ENCODE data around the gene KRTAP5-2. TPM values are rescaled to one million over a fixed set of nuclear protein-coding genes. Genes with fewer than 3 reads are reported as not detected.
A peak's percentile ranks its signal among the peaks of the same experiment; 100 is the strongest.

Gene KRTAP5-2
- total and polyA plus RNA-seq, 2 of the 4 experiments (the other 2 are of a cell fraction), result not detected

GRCh38 chr11:1559111-1559951, 38.8 kb downstream of the KRTAP5-2 start:
- DNase-seq (peak; percentile 66), ATAC-seq (ENCODE audit: low read depth) (peak; percentile 56)
- peak overlapping the region; percentile 66; the same call in 1 of the 2 replicates for H3K18ac ChIP-seq (ENCODE audit: low read depth, low read length)
- ChIA-PET POLR2A (ENCODE audit: unreplicated experiment) (no interaction called here), CTCF (interaction anchor here (2.2 kb wide), 1 partner anchor 16 kb away, joined by 7 read pairs; no protein-coding TSS in a partner anchor)
- peak overlapping the region; percentile 92 for H2BK20ac ChIP-seq (ENCODE audit: low read depth, low read length)
- H2BK120ac ChIP-seq (ENCODE audit: low read depth, low read length), result peak overlapping the region; percentile 95
- H3K36me3 ChIP-seq (ENCODE audit: control insufficient read depth, insufficient read depth, low read length), result peaks cover 16% of the 10 kb centered on the region
- in situ Hi-C loops (cut with MboI; ENCODE audit: low sequenced_read_pairs) (no loop called here), dilution Hi-C loops (cut with HindIII; ENCODE audit: low sequenced_read_pairs, unreplicated experiment) (no loop called here), intact Hi-C loops (cut with micrococcal nuclease) (no loop called here)
- H3K4me3 ChIP-seq (ENCODE audit: insufficient read depth, low read depth, low read length), result no peak overlapping the region
- H3K23ac ChIP-seq (ENCODE audit: low read depth, low read length), result no peak overlapping the region
- peak overlapping the region; percentile 62; the same call in 1 of the 2 replicates for H3K27ac ChIP-seq (ENCODE audit: insufficient read depth, low read length)
- H3K27me3 ChIP-seq (ENCODE audit: control insufficient read depth, insufficient read depth, low read length), result no peaks in the 10 kb centered on the region
- peak overlapping the region; percentile 30 for H4K5ac ChIP-seq (ENCODE audit: low read depth, low read length)
- peak overlapping the region; percentile 51; the same call in 1 of the 2 replicates for H3K56ac ChIP-seq (ENCODE audit: extremely low read depth, insufficient read depth, low read length)
- peaks cover 19% of the 10 kb centered on the region for H3K9me1 ChIP-seq (ENCODE audit: insufficient read depth, low read length)
- peaks cover 24% of the 10 kb centered on the region for H4K20me1 ChIP-seq (ENCODE audit: insufficient read depth, low read length)
- no peaks in the 10 kb centered on the region for H3K9me3 ChIP-seq (ENCODE audit: control insufficient read depth, insufficient read depth, low read length)
- H2AK5ac ChIP-seq (ENCODE audit: low read depth, low read length), result peak overlapping the region; percentile 96
- peak overlapping the region; percentile 87 for H2AFZ ChIP-seq (replicated peaks; ENCODE audit: low read length, poor library complexity)
- H4K91ac ChIP-seq (ENCODE audit: insufficient read depth, low read depth, low read length), result peak overlapping the region; percentile 97
- H4K8ac ChIP-seq (ENCODE audit: low read depth in 2 of 2, low read length in 2 of 2), result peak overlapping the region; percentile 69 to 81; a peak in 3 of 4 replicates
- H2AK9ac ChIP-seq (replicated peaks; ENCODE audit: low read depth, low read length, poor library complexity), result peak overlapping the region; percentile 83
- no TSS peak for BruUV-seq (replicated peaks)
- peaks cover 24% of the 10 kb centered on the region for H3K4me1 ChIP-seq (ENCODE audit: control insufficient read depth, insufficient read depth, low read length)
- peak overlapping the region; percentile 94; the same call in 1 of the 3 replicates for H2BK15ac ChIP-seq (ENCODE audit: low read depth, low read length)
- no peak overlapping the region for H3K4me2 ChIP-seq (ENCODE audit: low read depth, low read length)
- TF ChIP-seq MXI1 (IDR thresholded peaks at IDR 0.05; ENCODE audit: borderline replicate concordance, low read depth, low read length) (0 out of 2 replicates have a peak, but pooled peaks have one; percentile 14), MAZ (IDR thresholded peaks at IDR 0.05; ENCODE audit: borderline replicate concordance, low read depth, low read length) (peak; percentile 51; the same call in 1 of the 2 replicates), CEBPB (IDR thresholded peaks at IDR 0.05; ENCODE audit: low read depth, low read length) (peak; percentile 90), RCOR1 (IDR thresholded peaks at IDR 0.05; ENCODE audit: insufficient replicate concordance, low read length) (no peak)
- 59% methylated on average over 5 of the region's 29 CpGs; no CpG with 5 or more reads in 1 of the 2 experiments for WGBS, 2 experiments (ENCODE audit: extremely low coverage in 2 of 2, insufficient read length in 1 of 2)
- peak overlapping the region; percentile 69 for H2BK5ac ChIP-seq (ENCODE audit: low read depth, low read length, poor library complexity, severe bottlenecking)
- peak overlapping the region; percentile 63; the same call in 1 of the 2 replicates for H3K14ac ChIP-seq (replicated peaks; ENCODE audit: low read depth, low read length)
- H3K79me1 ChIP-seq (ENCODE audit: low read depth in 1 of 2, low read length in 2 of 2), result peaks cover 4 to 27% of the 10 kb centered on the region in 2 experiments; a peak in 2 of 4 replicates
- peak overlapping the region; percentile 97 for H3K4ac ChIP-seq (ENCODE audit: low read depth, low read length)
- H3K9ac ChIP-seq (ENCODE audit: low read depth, low read length), result peak overlapping the region; percentile 22; the same call in 1 of the 2 replicates
